ENCODE results near the gene RIMBP2. TPM values are rescaled to one million over a fixed set of nuclear protein-coding genes. Genes with fewer than 3 reads are reported as not detected.

Gene RIMBP2
- polyA plus RNA-seq, 1 donor from 2014 or later = 14.6 TPM

DNA sequence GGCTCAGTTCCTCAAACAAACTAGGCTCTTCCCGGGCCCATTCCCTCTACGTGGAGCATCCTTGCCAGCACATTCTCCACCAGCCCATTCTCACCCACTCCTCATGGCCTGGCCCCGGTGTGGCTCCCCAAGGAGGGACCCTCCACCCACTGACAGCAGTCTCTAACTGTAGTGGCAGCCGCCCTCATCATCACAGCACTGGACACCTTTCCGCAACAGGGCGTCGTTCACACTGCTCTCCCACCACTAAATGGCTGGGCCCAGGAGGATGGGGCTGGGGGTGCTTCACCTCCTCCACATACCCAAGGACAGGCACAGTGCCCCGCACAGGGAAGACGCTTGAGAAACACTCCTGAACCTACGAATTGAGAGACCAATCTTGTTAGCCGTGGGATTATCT lies 123.0 kb downstream of the RIMBP2 start:
- no peak overlapping the region for H3K4me2 ChIP-seq (ENCODE audit: low read length)
- H3K9me3 ChIP-seq (ENCODE audit: low read length) = no peaks in the 10 kb centered on the region
- H3K79me2 ChIP-seq (replicated peaks; ENCODE audit: insufficient read depth, low read length) = no peaks in the 10 kb centered on the region
- H2AFZ ChIP-seq (ENCODE audit: low read depth, low read length) = no peak overlapping the region
- no peaks in the 10 kb centered on the region for H3K9me2 ChIP-seq (ENCODE audit: insufficient read depth, low read length)
- TF ChIP-seq RAD21 (conservative IDR thresholded peaks at IDR 0.05) (no peak), MXI1 (conservative IDR thresholded peaks at IDR 0.05; ENCODE audit: poor library complexity, severe bottlenecking) (no peak), EP300 (conservative IDR thresholded peaks at IDR 0.05; ENCODE audit: poor library complexity, severe bottlenecking) (no peak), TAF1 (IDR thresholded peaks at IDR 0.05; ENCODE audit: low read depth) (no peak), POLR2AphosphoS5 (IDR thresholded peaks at IDR 0.05) (no peak), EZH2 (IDR thresholded peaks at IDR 0.05; ENCODE audit: borderline replicate concordance, insufficient read depth, low read length, poor library complexity, severe bottlenecking) (no peak)
- TF ChIP-seq, protein P1, sequence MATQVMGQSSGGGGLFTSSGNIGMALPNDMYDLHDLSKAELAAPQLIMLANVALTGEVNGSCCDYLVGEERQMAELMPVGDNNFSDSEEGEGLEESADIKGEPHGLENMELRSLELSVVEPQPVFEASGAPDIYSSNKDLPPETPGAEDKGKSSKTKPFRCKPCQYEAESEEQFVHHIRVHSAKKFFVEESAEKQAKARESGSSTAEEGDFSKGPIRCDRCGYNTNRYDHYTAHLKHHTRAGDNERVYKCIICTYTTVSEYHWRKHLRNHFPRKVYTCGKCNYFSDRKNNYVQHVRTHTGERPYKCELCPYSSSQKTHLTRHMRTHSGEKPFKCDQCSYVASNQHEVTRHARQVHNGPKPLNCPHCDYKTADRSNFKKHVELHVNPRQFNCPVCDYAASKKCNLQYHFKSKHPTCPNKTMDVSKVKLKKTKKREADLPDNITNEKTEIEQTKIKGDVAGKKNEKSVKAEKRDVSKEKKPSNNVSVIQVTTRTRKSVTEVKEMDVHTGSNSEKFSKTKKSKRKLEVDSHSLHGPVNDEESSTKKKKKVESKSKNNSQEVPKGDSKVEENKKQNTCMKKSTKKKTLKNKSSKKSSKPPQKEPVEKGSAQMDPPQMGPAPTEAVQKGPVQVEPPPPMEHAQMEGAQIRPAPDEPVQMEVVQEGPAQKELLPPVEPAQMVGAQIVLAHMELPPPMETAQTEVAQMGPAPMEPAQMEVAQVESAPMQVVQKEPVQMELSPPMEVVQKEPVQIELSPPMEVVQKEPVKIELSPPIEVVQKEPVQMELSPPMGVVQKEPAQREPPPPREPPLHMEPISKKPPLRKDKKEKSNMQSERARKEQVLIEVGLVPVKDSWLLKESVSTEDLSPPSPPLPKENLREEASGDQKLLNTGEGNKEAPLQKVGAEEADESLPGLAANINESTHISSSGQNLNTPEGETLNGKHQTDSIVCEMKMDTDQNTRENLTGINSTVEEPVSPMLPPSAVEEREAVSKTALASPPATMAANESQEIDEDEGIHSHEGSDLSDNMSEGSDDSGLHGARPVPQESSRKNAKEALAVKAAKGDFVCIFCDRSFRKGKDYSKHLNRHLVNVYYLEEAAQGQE (IDR thresholded peaks at IDR 0.05; ENCODE audit: borderline replicate concordance) = no peak
- no peaks in the 10 kb centered on the region for H4K20me1 ChIP-seq (ENCODE audit: insufficient read depth)
- H3K9ac ChIP-seq (ENCODE audit: low read length) = no peak overlapping the region
- H3K27me3 ChIP-seq (ENCODE audit: insufficient read depth, low read depth, low read length) = no peaks in the 10 kb centered on the region
- no peak overlapping the region for H3K4me3 ChIP-seq (ENCODE audit: low read length)
- H3K27ac ChIP-seq (ENCODE audit: low read length) = no peak overlapping the region
- no peaks in the 10 kb centered on the region for H3K36me3 ChIP-seq (ENCODE audit: insufficient read depth, low read length)
- H3F3A ChIP-seq (ENCODE audit: insufficient read depth, low read length, poor library complexity, severe bottlenecking) = no peaks in the 10 kb centered on the region

DNA sequence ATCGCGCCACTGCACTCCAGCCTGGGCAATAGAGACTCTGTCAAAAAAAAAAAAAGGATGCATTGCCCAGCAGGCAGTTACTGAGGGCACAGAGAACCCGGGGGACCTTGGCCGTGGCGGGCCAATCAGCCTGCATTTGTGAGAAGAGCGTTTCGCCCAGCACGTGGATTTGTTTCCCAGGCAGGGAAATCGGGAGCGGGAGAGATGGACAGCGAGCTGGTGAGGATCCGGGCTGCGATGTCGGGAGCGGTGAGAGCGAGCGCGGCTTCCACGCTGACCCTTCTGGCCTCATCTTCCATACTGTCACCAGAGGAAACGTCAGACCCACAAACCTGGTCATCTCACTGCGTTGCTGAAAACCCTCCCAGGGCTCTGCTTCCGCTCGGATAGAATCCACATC lies 123.5 kb downstream of the RIMBP2 start:
- no peak for TF ChIP-seq SMC3 (conservative IDR thresholded peaks at IDR 0.05; ENCODE audit: poor library complexity)
- no peak for TF ChIP-seq RAD21 (conservative IDR thresholded peaks at IDR 0.05)
- no peak for TF ChIP-seq TAF1 (IDR thresholded peaks at IDR 0.05; ENCODE audit: low read depth)
- TF ChIP-seq MXI1 (conservative IDR thresholded peaks at IDR 0.05; ENCODE audit: poor library complexity, severe bottlenecking) = no peak
- no peak for TF ChIP-seq CTCF (IDR thresholded peaks at IDR 0.05; ENCODE audit: poor library complexity, severe bottlenecking)
- Histone ChIP-seq H3K27ac (ENCODE audit: low read length) (no peak overlapping the region), H3K27me3 (ENCODE audit: insufficient read depth, low read depth, low read length) (no peaks in the 10 kb centered on the region), H3K9me3 (ENCODE audit: low read length) (no peaks in the 10 kb centered on the region), H3K4me3 (ENCODE audit: low read length) (no peak overlapping the region), H3K9me2 (ENCODE audit: insufficient read depth, low read length) (no peaks in the 10 kb centered on the region), H3K4me2 (ENCODE audit: low read length) (no peak overlapping the region), H4K20me1 (ENCODE audit: insufficient read depth) (no peaks in the 10 kb centered on the region), H3K79me2 (replicated peaks; ENCODE audit: insufficient read depth, low read length) (no peaks in the 10 kb centered on the region), H3F3A (ENCODE audit: insufficient read depth, low read length, poor library complexity, severe bottlenecking) (no peaks in the 10 kb centered on the region), H2AFZ (ENCODE audit: low read depth, low read length) (no peak overlapping the region), H3K36me3 (ENCODE audit: insufficient read depth, low read length) (no peaks in the 10 kb centered on the region), H3K9ac (ENCODE audit: low read length) (no peak overlapping the region)

GRCh38 chr12:130591736-130592135 lies 124.4 kb downstream of the RIMBP2 start:
- Histone ChIP-seq H3K27ac (ENCODE audit: low read length) (no peak overlapping the region), H3K9ac (ENCODE audit: low read length) (no peak overlapping the region), H3K9me2 (ENCODE audit: insufficient read depth, low read length) (no peaks in the 10 kb centered on the region), H3K27me3 (ENCODE audit: insufficient read depth, low read depth, low read length) (no peaks in the 10 kb centered on the region), H4K20me1 (ENCODE audit: insufficient read depth) (no peaks in the 10 kb centered on the region), H3K36me3 (ENCODE audit: insufficient read depth, low read length) (no peaks in the 10 kb centered on the region), H3K9me3 (ENCODE audit: low read length) (no peaks in the 10 kb centered on the region), H3F3A (ENCODE audit: insufficient read depth, low read length, poor library complexity, severe bottlenecking) (no peaks in the 10 kb centered on the region), H3K79me2 (replicated peaks; ENCODE audit: insufficient read depth, low read length) (no peaks in the 10 kb centered on the region), H3K4me2 (ENCODE audit: low read length) (no peak overlapping the region), H2AFZ (ENCODE audit: low read depth, low read length) (no peak overlapping the region), H3K4me3 (ENCODE audit: low read length) (no peak overlapping the region)
- TF ChIP-seq EP300 (conservative IDR thresholded peaks at IDR 0.05; ENCODE audit: poor library complexity, severe bottlenecking) (no peak), CTCF (IDR thresholded peaks at IDR 0.05; ENCODE audit: poor library complexity, severe bottlenecking) (no peak)
- TF ChIP-seq, protein P1 (IDR thresholded peaks at IDR 0.05; ENCODE audit: borderline replicate concordance) = no peak

All from neural cell (in vitro differentiated cells).